ENCODE measurements around the gene DGKG.

- no peak for TF ChIP-seq CTCF (IDR thresholded peaks at IDR 0.05)
- no peak for TF ChIP-seq EZH2 (IDR thresholded peaks at IDR 0.05)
- TF ChIP-seq EZH2phosphoT487 (IDR thresholded peaks at IDR 0.05): no peak
Measured at GRCh38 chr3:186317478-186317877, 44.6 kb downstream of the DGKG start.
